Stimulated activated CD4-positive, alpha-beta T cell treated with anti-CD3 and anti-CD28 coated beads, Interleukin-4, amount 100 ng/mL, for 1 hour (primary cell): ENCODE data around the gene EML4.
"Not testable (repeated sequence)": the region's sequence is repeated elsewhere in the genome, so short reads cannot be mapped to it uniquely, and the experiment has no call there.

Source experiments
- DNase-seq: peaks from one replicate; pipeline ENCODE4 v3.0.0-alpha.2; 2020

EML4 gene

GRCh38 chr2:42361728-42362283 lies 192.7 kb downstream of the EML4 start:
- no peak for DNase-seq

GRCh38 chr2:42363413-42363812 lies 194.3 kb downstream of the EML4 start:
- no peak for DNase-seq

GRCh38 chr2:42364658-42365057 lies 195.5 kb downstream of the EML4 start:
- DNase-seq, result no peak

GRCh38 chr2:42366411-42366810 lies 197.3 kb downstream of the EML4 start:
- no peak for DNase-seq

GRCh38 chr2:42367835-42368234 lies 198.7 kb downstream of the EML4 start:
- DNase-seq, result no peak

GRCh38 chr2:42368817-42369531 lies 199.8 kb downstream of the EML4 start:
- DNase-seq, result no peak

- no peak for DNase-seq
Observed at GRCh38 chr2:42369532-42370229, 200.5 kb downstream of the EML4 start.

GRCh38 chr2:42371611-42372473 lies 202.7 kb downstream of the EML4 start:
- no peak for DNase-seq

- no peak for DNase-seq
Observed at GRCh38 chr2:42372474-42373200, 203.5 kb downstream of the EML4 start.

- DNase-seq, result no peak
Observed at GRCh38 chr2:42376758-42377157, 207.6 kb downstream of the EML4 start.

- no peak for DNase-seq
Observed at GRCh38 chr2:42378415-42378814, 209.3 kb downstream of the EML4 start.

- not testable (repeated sequence) for DNase-seq
Observed at GRCh38 chr2:42380026-42380425, 210.9 kb downstream of the EML4 start.

- no peak for DNase-seq
Observed at GRCh38 chr2:42382144-42382543, 213.0 kb downstream of the EML4 start.
